A549 (cell line): ENCODE data around the gene OPN1MW3. TPM values are rescaled to one million over a fixed set of nuclear protein-coding genes. Genes with fewer than 3 reads are reported as not detected.
"Not testable (repeated sequence)": the region's sequence is repeated elsewhere in the genome, so short reads cannot be mapped to it uniquely, and the experiment has no call there.

Experiments
- ATAC-seq, 2 experiments: fragments of 200-7000 bp in 1 of 2; fragments of >200 bp in 1 of 2; cut with Nextera tagmentation in 1 of 2; cut with Tn5 transposase in 1 of 2; 3 replicates each; pipeline versions ENCODE4 v1.8.0 to v1.9.1; 2018 to 2020; ENCODE audit warnings: mild to moderate bottlenecking in 1 of 2, moderate library complexity in 1 of 2
- CTCF ChIA-PET: fragments of 300-600 bp; sonication (Branson Sonifier 250); formaldehyde crosslinking; extraction: SDS; loops from one replicate; lab custom pipeline; 2021; ENCODE audit warnings: antibody characterized with exemption, inconsistent platforms; lab: Yijun Ruan, JAX
- POLR2A ChIA-PET: fragments of 350-600 bp; formaldehyde crosslinking; extraction: SDS; loops from one replicate; lab custom pipeline; 2021; ENCODE audit warnings: antibody characterized with exemption, inconsistent platforms; lab: Yijun Ruan, JAX
- DNase-seq, 2 experiments: peaks; one replicate each; pipeline versions ENCODE4 v3.0.0 to v3.0.0-alpha.2; 2011 to 2016; ENCODE audit warnings: low read depth in 1 of 2, low spot score in 1 of 2
- FAIRE-seq: peaks from 2 replicates; lab custom pipeline; 2011; peaks lifted over from hg19 to GRCh38; lab: Jason Lieb, UNC
- H3K27ac ChIP-seq, 2 experiments: fragments of >200 bp; sonication (Bioruptor Twin); formaldehyde crosslinking; 3 replicates each; pipeline ENCODE4 v1.5.1; 2016 to 2017
- H3K4me1 ChIP-seq: fragments of >200 bp; sonication (Bioruptor Twin); formaldehyde crosslinking; 3 replicates; pipeline ENCODE4 v1.6.1; 2016
- H3K4me2 ChIP-seq: fragments of >200 bp; sonication (Bioruptor Twin); formaldehyde crosslinking; 3 replicates; pipeline ENCODE4 v1.6.1; 2016
- H3K4me3 ChIP-seq: fragments of >200 bp; sonication (Bioruptor Twin); formaldehyde crosslinking; 3 replicates; pipeline ENCODE4 v1.5.1; 2016
- H3K9me3 ChIP-seq: fragments of >200 bp; sonication (Bioruptor Twin); formaldehyde crosslinking; 3 replicates; pipeline ENCODE4 v1.6.1; 2016
- WGBS: methylation state at CpG from one replicate; pipeline ENCODE4 v1.1.6; 2017; ENCODE audit errors: missing lambda C conversion rate; 5-methylcytosine and 5-hydroxymethylcytosine counted together
- polyA minus RNA-seq: library from RNA; depleted of rRNA, polyadenylated mRNA; stranded (reverse); fragments of >200 nt; gene quantifications from 2 replicates; pipeline ENCODE4 v1.2.3, GENCODE V29; 2011; rRNA and poly(A)+ RNA removed
- polyA plus RNA-seq, 4 experiments: library from polyadenylated mRNA; depleted of rRNA in 3 of 4; stranded (reverse); fragments of >200 nt; fragmentation: RNase III in 1 of 4; extraction: RNeasy Plus Mini Kit Qiagen cat#74134 plus additional on column Dnase treatment in 1 of 4; gene quantifications; 2 replicates in 3 of 4; 3 replicates in 1 of 4; pipeline ENCODE4 v1.2.3, GENCODE V29; 2011 to 2017

The OPN1MW3 gene
- polyA plus RNA-seq (2011; rRNA removed) (not detected in 2 replicates), polyA plus RNA-seq (2017; fragmentation: RNase III; extraction: RNeasy Plus Mini Kit Qiagen cat#74134 plus additional on column Dnase treatment) (not detected in 3 replicates), polyA minus RNA-seq (not detected in 2 replicates)
- not detected in 2 replicates for polyA plus RNA-seq (2012; cell fraction: cytosol; rRNA removed)
- polyA plus RNA-seq (2012; cell fraction: nucleus; rRNA removed), result not detected in 2 replicates

- H3K4me2 ChIP-seq, POLR2A ChIA-PET, H3K4me1 ChIP-seq, CTCF ChIA-PET, H3K4me3 ChIP-seq, H3K27ac ChIP-seq, FAIRE-seq, H3K9me3 ChIP-seq, ATAC-seq, DNase-seq: not testable (repeated sequence)
- WGBS, result no CpG with 5 or more reads among the region's 17 CpGs
Measured at GRCh38 chrX:154257282-154257681, at the start of gene OPN1MW3. TSS of gene OPN1MW3 (plus strand) at chrX:154257582. CDS start at chrX:154257620, 38 bp downstream.

- H3K4me1 ChIP-seq, H3K27ac ChIP-seq, CTCF ChIA-PET, DNase-seq, FAIRE-seq, H3K9me3 ChIP-seq, H3K4me3 ChIP-seq, POLR2A ChIA-PET, H3K4me2 ChIP-seq: not testable (repeated sequence)
- WGBS, result no CpG with 5 or more reads among the region's 21 CpGs
- peak; percentile 63 to 74; a peak in 4 of 6 replicates for ATAC-seq
Measured at GRCh38 chrX:154209670-154210418, 47.5 kb upstream of the OPN1MW3 start.

GRCh38 chrX:154211057-154211456 is 46.3 kb upstream of the OPN1MW3 start:
- H3K4me1 ChIP-seq, CTCF ChIA-PET, FAIRE-seq, ATAC-seq, H3K9me3 ChIP-seq, H3K4me3 ChIP-seq, POLR2A ChIA-PET, DNase-seq, H3K27ac ChIP-seq, H3K4me2 ChIP-seq: not testable (repeated sequence)
- WGBS, result no CpG with 5 or more reads among the region's 9 CpGs

GRCh38 chrX:154211499-154211898 is 45.9 kb upstream of the OPN1MW3 start:
- FAIRE-seq, CTCF ChIA-PET, H3K4me1 ChIP-seq, H3K9me3 ChIP-seq, H3K4me2 ChIP-seq, DNase-seq, ATAC-seq, POLR2A ChIA-PET, H3K4me3 ChIP-seq, H3K27ac ChIP-seq: not testable (repeated sequence)
- no CpG with 5 or more reads among the region's 10 CpGs for WGBS

- FAIRE-seq, H3K4me1 ChIP-seq, POLR2A ChIA-PET, CTCF ChIA-PET, H3K27ac ChIP-seq, H3K9me3 ChIP-seq, H3K4me3 ChIP-seq, ATAC-seq, DNase-seq, H3K4me2 ChIP-seq: not testable (repeated sequence)
- no CpG with 5 or more reads among the region's 16 CpGs for WGBS
Measured at GRCh38 chrX:154219456-154219855, 37.9 kb upstream of the OPN1MW3 start, which contains the start of gene OPN1MW2. TSS of gene OPN1MW2 (plus strand) at chrX:154219756. CDS start at chrX:154219816, 60 bp downstream.

- H3K4me1 ChIP-seq, H3K27ac ChIP-seq, H3K9me3 ChIP-seq, FAIRE-seq, DNase-seq, H3K4me3 ChIP-seq, CTCF ChIA-PET, H3K4me2 ChIP-seq, POLR2A ChIA-PET, ATAC-seq: not testable (repeated sequence)
- whole genome bisulfite sequencing, result no CpG with 5 or more reads among the region's 6 CpGs
Measured at GRCh38 chrX:154225292-154225691, 32.1 kb upstream of the OPN1MW3 start.

GRCh38 chrX:154226706-154227105 is 30.7 kb upstream of the OPN1MW3 start:
- ATAC-seq, CTCF ChIA-PET, H3K4me3 ChIP-seq, FAIRE-seq, H3K4me2 ChIP-seq, DNase-seq, H3K9me3 ChIP-seq, H3K4me1 ChIP-seq, POLR2A ChIA-PET, H3K27ac ChIP-seq: not testable (repeated sequence)
- no CpG with 5 or more reads among the region's 9 CpGs for WGBS

GRCh38 chrX:154231443-154231842 is 25.9 kb upstream of the OPN1MW3 start:
- CTCF ChIA-PET, FAIRE-seq, H3K4me3 ChIP-seq, H3K4me1 ChIP-seq, ATAC-seq, H3K27ac ChIP-seq, POLR2A ChIA-PET, H3K9me3 ChIP-seq, H3K4me2 ChIP-seq, DNase-seq: not testable (repeated sequence)
- no CpG with 5 or more reads among the region's 3 CpGs for WGBS

GRCh38 chrX:154233620-154234019 is 23.8 kb upstream of the OPN1MW3 start:
- FAIRE-seq, H3K4me2 ChIP-seq, CTCF ChIA-PET, H3K4me1 ChIP-seq, H3K27ac ChIP-seq, H3K4me3 ChIP-seq, DNase-seq, ATAC-seq, H3K9me3 ChIP-seq, POLR2A ChIA-PET: not testable (repeated sequence)
- WGBS, result no CpG with 5 or more reads among the region's 16 CpGs

GRCh38 chrX:154238939-154239559 is 18.3 kb upstream of the OPN1MW3 start:
- H3K27ac ChIP-seq, H3K4me2 ChIP-seq, FAIRE-seq, DNase-seq, H3K9me3 ChIP-seq, H3K4me3 ChIP-seq, H3K4me1 ChIP-seq, CTCF ChIA-PET: not testable (repeated sequence)
- peak in 1 of 2 experiments; percentile 62; a peak in 3 of 6 replicates for ATAC-seq
- WGBS, result 35% methylated on average over 9 of the region's 11 CpGs
- POLR2A ChIA-PET, result interaction anchor here (0.7 kb wide), 1 partner anchor 937 kb away, joined by 7 read pairs; no protein-coding TSS in a partner anchor
